HepG2 (cell line): Measurements from ENCODE around the gene PLSCR2. TPM values are rescaled to one million over a fixed set of nuclear protein-coding genes. Genes with fewer than 3 reads are reported as not detected.

Source experiments
- ATAC-seq: fragments of 200-7000 bp; cut with Tn5 transposase; 3 replicates; pipeline ENCODE4 v1.9.1; 2020; ENCODE audit warnings: mild to moderate bottlenecking, moderate library complexity
- BruUV-seq: library from RNA; stranded (reverse); fragments of 400-500 nt; replicated peaks from 2 replicates; lab custom pipeline; 2021; lab: Mats Ljungman, UMichigan
- CTCF ChIA-PET: fragments of 300-600 bp; formaldehyde crosslinking; extraction: SDS; loops from one replicate; lab custom pipeline; 2021; ENCODE audit warnings: low total read pairs, inconsistent platforms, low intra/inter-chr PET ratio; lab: Yijun Ruan, JAX
- POLR2A ChIA-PET: fragments of 350-600 bp; sonication (Branson Sonifier 250); formaldehyde crosslinking; loops from one replicate; lab custom pipeline; 2020; ENCODE audit warnings: antibody characterized with exemption, inconsistent platforms; lab: Yijun Ruan, JAX
- DNase-seq: peaks from one replicate; pipeline ENCODE4 v3.0.0-alpha.2; 2015; ENCODE audit warnings: low spot score
- FAIRE-seq: peaks from 3 replicates; lab custom pipeline; 2011; peaks lifted over from hg19 to GRCh38; lab: Jason Lieb, UNC
- H2AFZ ChIP-seq: one replicate; pipeline ENCODE4 v1.6.1; 2011; ENCODE audit warnings: low read length, inconsistent platforms
- H3K27ac ChIP-seq: fragments of 300-600 bp; 3 replicates; pipeline ENCODE4 v1.8.0; 2011; ENCODE audit warnings: mixed run types, mild to moderate bottlenecking, mixed read lengths, low read length, inconsistent platforms; ENCODE audit not compliant: insufficient read depth; ENCODE audit errors: extremely low read length
- H3K27me3 ChIP-seq, 2 experiments: fragments of 200-600 bp in 1 of 2; 2 replicates in 1 of 2; 3 replicates in 1 of 2; pipeline versions ENCODE4 v1.6.0 to v1.8.0; 2011; ENCODE audit warnings: low read length in 2 of 2, mild to moderate bottlenecking in 2 of 2, moderate library complexity in 2 of 2, inconsistent platforms in 1 of 2; ENCODE audit not compliant: insufficient read depth in 2 of 2, control insufficient read depth in 1 of 2
- H3K36me3 ChIP-seq, 2 experiments: fragments of 200-600 bp in 1 of 2; replicated peaks in 1 of 2; 2 replicates in 1 of 2; 3 replicates in 1 of 2; pipeline versions ENCODE4 v1.5.1 to v1.8.0; 2011; ENCODE audit warnings: low read length in 2 of 2, inconsistent platforms in 1 of 2; ENCODE audit not compliant: insufficient read depth in 2 of 2, control insufficient read depth in 1 of 2
- H3K4me1 ChIP-seq: 2 replicates; pipeline ENCODE4 v1.5.1; 2012; ENCODE audit warnings: low read length, inconsistent platforms; ENCODE audit not compliant: insufficient read depth
- H3K4me2 ChIP-seq: 2 replicates; pipeline ENCODE4 v1.6.0; 2011; ENCODE audit warnings: low read depth, low read length, inconsistent platforms
- H3K4me3 ChIP-seq, 3 experiments: fragments of 200-600 bp in 1 of 3; sonication (generic), shearing (Covaris generic) in 1 of 3; replicated peaks in 1 of 3; 2 replicates each; pipeline ENCODE4 v1.5.1; 2011 to 2016; ENCODE audit warnings: low read length in 3 of 3, inconsistent platforms in 2 of 3, low read depth in 2 of 3, mild to moderate bottlenecking in 2 of 3, control low read depth in 1 of 3, mixed read lengths in 1 of 3; ENCODE audit not compliant: insufficient read depth in 1 of 3
- H3K79me2 ChIP-seq: one replicate; pipeline ENCODE4 v1.6.1; 2011; ENCODE audit warnings: low read length, inconsistent platforms; ENCODE audit not compliant: insufficient read depth
- H3K9ac ChIP-seq: 2 replicates; pipeline ENCODE4 v1.6.0; 2011; ENCODE audit warnings: mild to moderate bottlenecking, low read depth, low read length, inconsistent platforms; ENCODE audit not compliant: insufficient read depth
- H3K9me3 ChIP-seq: 2 replicates; pipeline ENCODE4 v1.5.1; 2012; ENCODE audit warnings: mild to moderate bottlenecking, low read length
- H4K20me1 ChIP-seq: 2 replicates; pipeline ENCODE4 v1.6.0; 2011; ENCODE audit warnings: inconsistent platforms, mild to moderate bottlenecking, low read length, moderate library complexity; ENCODE audit not compliant: insufficient read depth
- CBX2 ChIP-seq, 2 experiments: fragments of 200-600 bp in 1 of 2; sonication (generic); formaldehyde crosslinking in 1 of 2; IDR thresholded peaks; 2 replicates each; pipeline versions ENCODE4 v1.7.0 to v1.8.1; 2018 to 2022; ENCODE audit warnings: low read depth in 2 of 2, low read length in 1 of 2, mild to moderate bottlenecking in 1 of 2, missing genetic modification reagents in 1 of 2
- E2F1 ChIP-seq: sonication (generic); formaldehyde crosslinking; IDR thresholded peaks from 2 replicates; pipeline ENCODE4 v1.5.0; 2020; ENCODE audit warnings: missing genetic modification reagents
- GLI4 ChIP-seq: sonication (generic); formaldehyde crosslinking; IDR thresholded peaks from 2 replicates; pipeline ENCODE4 v1.5.1; 2020; ENCODE audit warnings: missing genetic modification reagents, mild to moderate bottlenecking, moderate library complexity, borderline replicate concordance
- HMG20B ChIP-seq: conservative IDR thresholded peaks from 2 replicates; pipeline ENCODE4 v1.6.1; 2016; ENCODE audit warnings: missing genetic modification reagents, missing compliant biosample characterization
- HNRNPL ChIP-seq: fragments of 200-400 bp; formaldehyde crosslinking; IDR thresholded peaks from 2 replicates; pipeline ENCODE4 v1.6.1; 2017; ENCODE audit warnings: mild to moderate bottlenecking, low read depth, low read length
- MTF1 ChIP-seq: sonication (generic); formaldehyde crosslinking; IDR thresholded peaks from 2 replicates; pipeline ENCODE4 v1.5.0; 2020; ENCODE audit warnings: missing genetic modification reagents
- NFE2 ChIP-seq: sonication (generic); formaldehyde crosslinking; IDR thresholded peaks from 2 replicates; pipeline ENCODE4 v1.4.0; 2020; ENCODE audit warnings: missing genetic modification reagents
- PBX3 ChIP-seq: sonication (generic); formaldehyde crosslinking; IDR thresholded peaks from 2 replicates; pipeline ENCODE4 v1.8.1; 2023; ENCODE audit warnings: missing genetic modification reagents, inconsistent platforms, borderline replicate concordance
- SOX6 ChIP-seq, 2 experiments: fragments of 450-650 bp in 1 of 2; sonication (generic) in 1 of 2; formaldehyde crosslinking in 1 of 2; IDR thresholded peaks; 2 replicates each; pipeline versions ENCODE4 v1.4.0 to v1.6.1; 2017 to 2020; ENCODE audit warnings: antibody characterized with exemption in 1 of 2, mild to moderate bottlenecking in 1 of 2, missing genetic modification reagents in 1 of 2
- TCF7 ChIP-seq: sonication (generic); IDR thresholded peaks from 2 replicates; pipeline ENCODE4 v1.6.1; 2016; ENCODE audit warnings: antibody characterized with exemption, low read depth
- ZKSCAN1 ChIP-seq: fragments of 150-350 bp; IDR thresholded peaks from 2 replicates; pipeline ENCODE4 v1.6.1; 2014; ENCODE audit warnings: low read length
- ZMYM4 ChIP-seq: sonication (generic); formaldehyde crosslinking; IDR thresholded peaks from 2 replicates; pipeline ENCODE4 v1.8.1; 2023; ENCODE audit warnings: mild to moderate bottlenecking, missing genetic modification reagents
- ZNF17 ChIP-seq: sonication (generic); formaldehyde crosslinking; IDR thresholded peaks from 2 replicates; pipeline ENCODE4 v1.5.0; 2020; ENCODE audit warnings: mild to moderate bottlenecking, missing genetic modification reagents
- ZNF234 ChIP-seq: sonication (generic); formaldehyde crosslinking; conservative IDR thresholded peaks from 2 replicates; pipeline ENCODE4 v1.5.1; 2020; ENCODE audit warnings: mild to moderate bottlenecking, missing genetic modification reagents
- ZNF329 ChIP-seq: sonication (generic); formaldehyde crosslinking; IDR thresholded peaks from 2 replicates; pipeline ENCODE4 v1.9.0; 2021; ENCODE audit warnings: low read depth, mild to moderate bottlenecking, missing genetic modification reagents
- ZNF839 ChIP-seq: sonication (generic); formaldehyde crosslinking; IDR thresholded peaks from 2 replicates; pipeline ENCODE4 v1.4.0; 2020; ENCODE audit warnings: missing genetic modification reagents, mild to moderate bottlenecking, borderline replicate concordance
- WGBS: methylation state at CpG from one replicate; pipeline ENCODE4 v1.1.6; 2017; ENCODE audit warnings: low lambda C conversion rate; 5-methylcytosine and 5-hydroxymethylcytosine counted together
- in situ Hi-C: cut with HindIII; loops from 2 replicates; pipeline ENCODE4 v1.10.0; 2017; ENCODE audit warnings: low pct_unique_long_range_greater_than_20kb; ENCODE audit not compliant: extremely low pct_ligation_motif_present
- intact Hi-C: fragments of 100-400 bp; cut with micrococcal nuclease; formaldehyde crosslinking; loops from one replicate; pipeline ENCODE4 v1.10.0; 2022; ENCODE audit not compliant: unreplicated experiment
- polyA plus RNA-seq, 8 experiments: library from polyadenylated mRNA; depleted of rRNA in 3 of 8; stranded (reverse) in 7 of 8; unstranded in 1 of 8; fragments of >200 nt; fragmentation: Illumina TruSeq in 4 of 8; extraction: Trizol in 4 of 8; gene quantifications; 2 replicates each; pipeline versions ENCODE4 v1.2.1 to v1.2.3, GENCODE V29; 2011 to 2016; ENCODE audit warnings: low read depth in 4 of 8, missing spikeins in 1 of 8, mixed read lengths in 1 of 8; ENCODE audit not compliant: insufficient read depth in 1 of 8
- total RNA-seq, 5 experiments: library from RNA; depleted of rRNA; stranded (reverse); fragments of >200 nt; fragmentation: Illumina TruSeq; extraction: Trizol; gene quantifications; 2 replicates each; pipeline ENCODE4 v1.2.3, GENCODE V29; 2016; ENCODE audit warnings: low read depth in 1 of 5

The PLSCR2 gene
- total and polyA plus RNA-seq, 2 of the 13 experiments (the other 11 are each of a cell fraction or from before 2014, with no cell fraction given), result not detected

- Histone ChIP-seq H3K27ac (no peak overlapping the region), H3K9ac (no peak overlapping the region), H3K4me2 (no peak overlapping the region), H2AFZ (no peak overlapping the region), H3K4me3 (no peak overlapping the region), H3K36me3 (no peaks in the 10 kb centered on the region), H4K20me1 (no peaks in the 10 kb centered on the region), H3K4me1 (no peaks in the 10 kb centered on the region), H3K79me2 (no peaks in the 10 kb centered on the region), H3K9me3 (no peaks in the 10 kb centered on the region), H3K27me3 (no peaks in the 10 kb centered on the region)
- intact Hi-C loops (no loop called here), in situ Hi-C loops (no loop called here)
- no peak for TF ChIP-seq E2F1 (CRISPR knock-in tag)
- no peak for TF ChIP-seq ZMYM4 (CRISPR knock-in tag)
- no peak for TF ChIP-seq MTF1
- POLR2A ChIA-PET, result no interaction called here
- CTCF ChIA-PET, result no interaction called here
- no TSS peak for BruUV-seq
- no peak for ATAC-seq
- DNase-seq, result no peak
- no peak for FAIRE-seq
- 1% methylated on average over 6 of the region's 6 CpGs for WGBS
These were observed 3.5 kb downstream of the PLSCR2 start for GRCh38 chr3:146465693-146466465.

- Histone ChIP-seq H3K79me2 (no peaks in the 10 kb centered on the region), H3K36me3 (no peaks in the 10 kb centered on the region), H3K4me3 (no peak overlapping the region), H3K9me3 (no peaks in the 10 kb centered on the region), H3K27me3 (no peaks in the 10 kb centered on the region), H3K4me1 (no peaks in the 10 kb centered on the region), H3K9ac (no peak overlapping the region), H3K27ac (no peak overlapping the region), H2AFZ (no peak overlapping the region), H4K20me1 (no peaks in the 10 kb centered on the region), H3K4me2 (no peak overlapping the region)
- BruUV-seq, result no TSS peak
- DNase-seq, result no peak
- FAIRE-seq, result no peak
- no peak for ATAC-seq
- CTCF ChIA-PET, result no interaction called here
- WGBS, result 38% methylated on average over 1 of the region's 1 CpG
- TF ChIP-seq HNRNPL (no peak), ZNF234 (no peak), PBX3 (CRISPR knock-in tag) (no peak), HMG20B (CRISPR knock-in tag) (no peak), ZNF329 (CRISPR knock-in tag) (no peak), CBX2 (IDR thresholded peaks at IDR 0.05; ENCODE audit: low read depth, low read length) (no peak), CBX2 (CRISPR knock-in tag; IDR thresholded peaks at IDR 0.05; ENCODE audit: low read depth) (no peak), SOX6 (IDR thresholded peaks at IDR 0.05) (no peak), SOX6 (CRISPR knock-in tag; IDR thresholded peaks at IDR 0.05) (no peak), ZNF839 (no peak), ZNF17 (CRISPR knock-in tag) (no peak), NFE2 (no peak), GLI4 (CRISPR knock-in tag) (no peak), TCF7 (no peak), ZKSCAN1 (no peak)
- POLR2A ChIA-PET, result no interaction called here
- in situ Hi-C loops (no loop called here), intact Hi-C loops (no loop called here)
These were observed 4.6 kb downstream of the PLSCR2 start for GRCh38 chr3:146464783-146465182.
